ENCODE results near the gene CHAT. TPM values are rescaled to one million over a fixed set of nuclear protein-coding genes. Genes with fewer than 3 reads are reported as not detected.
"Not testable (repeated sequence)": the region's sequence is repeated elsewhere in the genome, so short reads cannot be mapped to it uniquely, and the experiment has no call there.

The CHAT gene
- polyA plus RNA-seq, 1 donor: 0.13 TPM

GRCh38 chr10:49653273-49653929 lies 39.6 kb downstream of the CHAT start:
- no peak for DNase-seq

- DNase-seq: no peak
Measured at GRCh38 chr10:49654036-49654693, 40.3 kb downstream of the CHAT start.

GRCh38 chr10:49655099-49655498 lies 41.3 kb downstream of the CHAT start:
- DNase-seq: no peak

GRCh38 chr10:49656845-49657493 lies 43.1 kb downstream of the CHAT start:
- no peak for DNase-seq

- DNase-seq: no peak
Measured at GRCh38 chr10:49657606-49658005, 43.8 kb downstream of the CHAT start.

GRCh38 chr10:49661140-49661856 lies 47.5 kb downstream of the CHAT start:
- no peak for DNase-seq

- DNase-seq: no peak
Measured at GRCh38 chr10:49662169-49662830, 48.5 kb downstream of the CHAT start.

GRCh38 chr10:49663596-49663995 lies 49.8 kb downstream of the CHAT start:
- no peak for DNase-seq

- DNase-seq: no peak
Measured at GRCh38 chr10:49664006-49664841, 50.4 kb downstream of the CHAT start.

- no peak for DNase-seq
Measured at GRCh38 chr10:49664842-49665355, 51.1 kb downstream of the CHAT start.

- no peak for DNase-seq
Measured at GRCh38 chr10:49666054-49666615, 52.3 kb downstream of the CHAT start.

GRCh38 chr10:49666685-49667084 lies 52.8 kb downstream of the CHAT start:
- no peak for DNase-seq

- DNase-seq: no peak
Measured at GRCh38 chr10:49667991-49668390, 54.2 kb downstream of the CHAT start.

- no peak for DNase-seq
Measured at GRCh38 chr10:49668684-49669083, 54.8 kb downstream of the CHAT start.

GRCh38 chr10:49678827-49679479 lies 65.1 kb downstream of the CHAT start:
- DNase-seq: no peak

- peak; percentile 50 for DNase-seq
Measured at GRCh38 chr10:49679480-49679893, 65.7 kb downstream of the CHAT start, which contains the start of gene C10orf53. Gene C10orf53 (plus strand): TSS chr10:49679651. CDS start chr10:49679698, 47 bp downstream.

- DNase-seq: not testable (repeated sequence)
Measured at GRCh38 chr10:49682449-49682848, 68.6 kb downstream of the CHAT start.

- DNase-seq: no peak
Measured at GRCh38 chr10:49682879-49683278, 69.0 kb downstream of the CHAT start.

- no peak for DNase-seq
Measured at GRCh38 chr10:49686651-49687050, 72.8 kb downstream of the CHAT start.

GRCh38 chr10:49688261-49688846 lies 74.5 kb downstream of the CHAT start:
- DNase-seq: no peak

Measured in left kidney (tissue), 2 donors.